NOMO-1 (cell line): ENCODE measurements around the gene ZNF614.
A peak's percentile ranks its signal among the peaks of the same experiment; 100 is the strongest.
"Not testable (repeated sequence)": the region's sequence is repeated elsewhere in the genome, so short reads cannot be mapped to it uniquely, and the experiment has no call there.

ENCODE experiments used
- DNase-seq, 2 experiments: peaks; one replicate each; lab custom pipeline; 2025; ENCODE audit not compliant: unreplicated experiment in 2 of 2; lab: John Stamatoyannopoulos, UW

Gene ZNF614

GRCh38 chr19:52028027-52028779 is at the start of gene ZNF614:
TSS of gene ZNF614 (minus strand) at chr19:52028379. CDS start at chr19:52025745, 2,634 bp downstream.
- peak; percentile 81 to 89 for DNase-seq

DNA sequence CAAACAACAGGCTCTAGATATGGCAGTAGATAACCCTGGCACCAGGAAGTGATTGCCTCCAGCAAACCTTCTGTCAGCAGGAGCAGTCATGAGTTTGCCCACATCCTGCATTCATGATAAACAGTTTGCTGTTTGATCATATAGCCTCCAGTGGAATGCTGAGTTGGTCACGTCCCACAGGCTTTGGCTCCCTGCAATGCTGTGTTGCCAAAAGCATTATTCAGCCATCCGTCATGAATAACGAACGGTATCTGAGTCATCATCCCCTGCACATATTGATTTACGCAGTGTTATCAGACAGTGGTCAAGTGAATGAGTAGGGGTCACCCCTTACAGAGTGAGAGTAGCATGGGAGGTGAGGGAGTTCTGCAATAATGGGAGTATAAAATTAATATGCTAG is 42.3 kb upstream of the ZNF614 start:
- no peak for DNase-seq

GRCh38 chr19:52069653-52070052 is 41.5 kb upstream of the ZNF614 start:
- DNase-seq: no peak

DNA sequence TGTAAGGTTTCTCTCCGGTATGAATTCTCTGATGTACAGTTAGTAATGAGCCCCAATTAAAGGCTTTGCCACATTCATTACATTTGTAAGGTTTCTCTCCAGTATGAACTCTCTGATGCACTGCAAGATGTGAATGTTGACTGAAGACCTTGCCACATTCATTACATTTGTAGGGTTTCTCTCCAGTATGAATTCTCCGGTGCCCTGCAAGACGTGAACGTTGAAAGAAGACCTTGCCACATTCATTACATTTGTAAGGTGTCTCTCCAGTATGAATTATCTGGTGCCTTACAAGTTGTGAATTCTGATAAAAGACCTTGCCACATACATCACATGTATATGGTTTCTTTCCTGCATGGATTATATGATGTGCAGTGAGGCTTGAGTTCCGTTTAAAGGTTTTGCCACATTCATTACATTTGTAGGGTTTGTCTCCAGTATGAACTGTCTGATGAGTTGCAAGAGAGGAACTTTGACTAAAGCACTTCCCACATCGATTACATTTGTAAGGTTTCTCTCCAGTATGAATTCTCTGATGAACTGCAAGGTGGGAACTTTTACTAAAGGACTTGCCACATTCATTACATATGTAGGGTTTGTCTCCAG is 38.2 kb upstream of the ZNF614 start:
- DNase-seq: no peak

DNA sequence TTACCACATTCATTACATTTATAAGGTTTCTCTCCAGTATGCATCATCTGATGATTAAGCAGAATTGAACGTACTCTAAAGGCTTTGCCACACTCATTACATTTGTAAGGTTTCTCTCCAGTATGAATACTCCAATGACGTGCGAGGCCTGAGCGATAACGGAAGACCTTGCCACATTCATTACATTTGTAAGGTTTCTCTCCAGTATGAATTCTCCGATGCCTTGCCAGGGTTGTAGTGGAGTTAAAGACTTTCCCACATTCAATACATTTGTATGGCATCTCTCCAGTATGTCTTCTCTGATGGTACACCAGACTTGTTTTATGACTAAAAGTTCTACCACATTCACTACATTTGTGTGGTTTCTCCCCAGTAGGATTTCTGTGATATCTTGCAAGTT is 37.2 kb upstream of the ZNF614 start:
- DNase-seq: no peak

DNA sequence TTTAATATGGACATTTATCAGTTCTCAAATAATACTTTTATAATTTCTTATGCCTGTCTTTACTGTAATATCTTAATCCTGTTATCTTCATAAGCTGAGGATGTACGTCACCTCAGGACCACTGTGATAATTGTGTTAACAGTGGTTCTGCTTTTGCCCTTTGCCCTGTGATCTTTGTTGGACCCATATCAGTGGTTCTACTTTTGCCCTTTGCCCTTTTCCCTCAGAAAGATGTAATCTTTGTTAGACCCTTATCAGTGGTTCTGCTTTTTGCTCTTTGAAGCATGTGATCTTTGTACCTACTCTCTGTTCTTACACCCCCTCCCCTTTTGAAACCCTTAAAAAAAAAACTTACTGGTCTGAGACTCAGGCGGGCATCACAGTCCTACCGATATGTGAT is 28.3 kb upstream of the ZNF614 start:
- DNase-seq: not testable (repeated sequence)

DNA sequence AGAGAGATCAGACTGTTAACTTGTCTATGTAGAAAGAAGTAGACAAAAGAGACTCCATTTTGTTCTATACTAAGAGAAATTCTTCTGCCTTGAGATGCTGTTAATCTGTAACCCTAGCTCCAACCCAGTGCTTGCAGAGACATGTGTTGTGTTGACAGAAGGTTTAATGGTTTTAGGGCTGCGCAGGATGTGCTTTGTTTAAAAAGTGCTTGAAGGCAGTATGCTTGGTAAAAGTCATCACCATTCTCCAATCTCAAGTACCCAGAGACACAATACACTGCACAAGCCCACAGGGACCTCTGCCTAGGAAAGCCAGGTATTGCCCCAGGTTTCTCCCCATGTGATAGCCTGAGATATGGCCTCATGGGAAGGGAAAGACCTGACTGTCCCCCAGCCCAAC is 23.6 kb upstream of the ZNF614 start:
- DNase-seq: not testable (repeated sequence)

- peak; percentile 91 to 93 for DNase-seq
These were observed 20.6 kb upstream of the ZNF614 start, which contains the start of gene ZNF432 for GRCh38 chr19:52048555-52049501. TSS of gene ZNF432 (minus strand) at chr19:52048838. CDS start at chr19:52046868, 1,970 bp downstream.

DNA sequence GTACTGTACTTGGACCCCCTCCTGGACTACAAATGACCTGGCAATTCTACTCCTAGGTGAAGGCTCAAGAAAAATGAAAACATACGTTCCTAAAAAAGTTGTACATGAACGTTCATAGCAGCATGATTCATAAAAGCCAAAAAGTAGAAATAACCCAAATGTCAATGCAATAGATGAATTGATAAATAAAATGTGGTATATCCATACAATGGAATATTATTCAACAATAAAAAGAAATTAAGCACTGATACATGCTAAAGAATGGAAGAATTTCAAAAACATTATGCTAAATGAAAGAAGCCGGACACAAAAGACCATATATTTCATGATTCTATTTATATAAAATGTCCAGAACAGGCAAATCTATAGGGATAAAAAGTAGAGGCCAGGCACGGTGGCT is 11.0 kb upstream of the ZNF614 start:
- DNase-seq: no peak

GRCh38 chr19:52034051-52034728 is 6.0 kb upstream of the ZNF614 start:
- DNase-seq: no peak

DNA sequence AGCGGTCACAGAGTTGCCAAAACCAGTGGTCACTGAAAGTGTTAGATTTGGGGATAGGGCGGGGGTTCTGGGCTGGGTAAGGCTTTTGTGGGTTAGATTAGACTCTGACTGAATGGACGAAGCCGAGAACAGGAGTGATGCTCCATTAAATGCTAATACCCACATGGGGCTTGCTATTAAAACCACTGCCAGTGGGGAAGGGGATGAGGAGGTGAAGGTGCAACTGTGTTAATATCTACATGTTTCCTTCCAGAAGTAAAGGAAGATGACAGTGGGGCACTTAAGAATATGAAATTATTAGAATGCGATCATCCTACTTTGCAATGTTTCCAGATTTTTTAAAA is 573 bp upstream of the ZNF614 start:
- DNase-seq: no peak

DNA sequence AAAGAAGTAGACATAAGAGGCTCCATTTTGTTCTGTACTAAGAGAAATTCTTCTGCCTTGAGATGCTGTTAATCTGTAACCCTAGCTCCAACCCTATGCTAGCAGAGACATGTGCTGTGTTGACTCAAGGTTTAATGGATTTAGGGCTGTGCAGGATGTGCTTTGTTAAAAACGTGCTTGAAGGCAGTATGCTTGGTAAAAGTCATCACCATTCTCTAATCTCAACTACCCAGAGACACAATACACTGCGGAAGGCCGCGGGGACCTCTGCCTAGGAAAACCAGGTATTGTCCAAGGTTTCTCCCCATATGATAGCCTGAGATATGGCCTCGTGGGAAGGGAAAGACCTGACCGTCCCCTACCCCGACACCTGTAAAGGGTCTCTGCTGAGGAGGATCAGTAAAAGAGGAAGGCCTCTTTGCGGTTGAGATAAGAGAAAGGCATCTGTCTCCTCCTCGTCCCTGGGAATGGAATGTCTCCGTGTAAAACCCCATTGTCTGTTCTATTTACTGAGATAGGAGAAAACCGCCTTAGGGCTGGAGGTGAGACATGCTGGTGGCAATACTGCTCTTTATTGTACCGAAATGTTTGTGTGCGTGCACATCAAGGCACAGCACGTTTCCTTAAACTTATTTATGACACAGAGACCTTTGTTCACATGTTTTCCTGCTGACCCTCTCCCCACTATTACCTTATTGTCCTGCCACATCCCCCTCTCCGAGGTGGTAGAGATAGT is 1.8 kb downstream of the ZNF614 start:
- not testable (repeated sequence) for DNase-seq

DNA sequence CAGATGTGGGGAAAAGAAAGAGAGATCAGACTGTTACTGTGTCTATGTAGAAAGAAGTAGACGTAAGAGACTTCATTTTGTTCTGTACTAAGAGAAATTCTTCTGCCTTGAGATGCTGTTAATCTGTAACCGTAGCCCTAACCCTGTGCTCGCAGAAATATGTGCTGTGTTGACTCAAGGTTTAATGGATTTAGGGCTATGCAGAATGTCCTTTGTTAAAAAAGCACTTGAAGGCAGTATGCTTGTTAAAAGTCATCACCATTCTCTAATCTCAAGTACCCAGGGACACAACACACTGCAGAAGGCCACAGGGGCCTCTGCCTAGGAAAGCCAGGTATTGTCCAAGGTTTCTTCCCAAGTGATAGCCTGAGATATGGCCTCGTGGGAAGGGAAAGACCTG is 3.7 kb downstream of the ZNF614 start:
- DNase-seq: not testable (repeated sequence)

- DNase-seq: no peak
These were observed 6.0 kb downstream of the ZNF614 start for GRCh38 chr19:52022193-52022592.

DNA sequence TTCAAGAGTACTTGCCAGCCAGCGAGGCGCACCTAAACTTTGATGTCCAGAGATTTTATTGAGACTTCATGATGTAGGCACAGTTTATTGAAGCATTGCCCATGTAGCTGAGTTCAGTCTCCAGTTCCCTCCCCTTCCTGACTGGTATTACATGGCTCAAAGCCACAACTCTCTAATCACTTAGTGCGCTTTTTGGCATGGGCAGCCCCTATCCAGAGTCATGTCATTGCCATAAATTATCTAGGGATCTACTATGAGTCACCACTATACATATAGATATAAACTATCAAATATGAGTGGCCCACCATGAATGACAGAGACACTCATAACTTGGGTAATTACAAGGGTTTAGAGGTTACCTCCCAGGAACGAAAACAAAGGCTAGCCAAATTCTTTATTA is 7.7 kb downstream of the ZNF614 start:
- no peak for DNase-seq

DNA sequence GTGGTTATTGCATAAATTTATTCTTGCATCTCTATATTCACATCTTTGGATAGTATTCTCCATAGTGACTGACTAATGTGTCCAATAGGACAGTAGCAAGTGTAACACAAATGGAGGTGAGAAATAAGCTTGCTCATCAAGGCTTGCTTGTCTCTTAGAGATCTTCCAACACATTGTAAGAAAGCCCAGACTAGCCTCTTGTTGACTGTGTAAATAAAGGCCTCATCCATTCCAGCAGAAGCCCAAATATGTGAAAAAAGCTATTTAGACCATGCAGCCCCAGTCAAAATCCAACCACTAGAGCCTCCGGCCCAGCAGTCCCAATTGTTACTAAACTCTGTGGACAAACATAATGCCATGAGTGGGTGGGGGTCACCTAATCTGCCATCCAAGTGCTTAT is 17.5 kb downstream of the ZNF614 start:
- DNase-seq: no peak

DNA sequence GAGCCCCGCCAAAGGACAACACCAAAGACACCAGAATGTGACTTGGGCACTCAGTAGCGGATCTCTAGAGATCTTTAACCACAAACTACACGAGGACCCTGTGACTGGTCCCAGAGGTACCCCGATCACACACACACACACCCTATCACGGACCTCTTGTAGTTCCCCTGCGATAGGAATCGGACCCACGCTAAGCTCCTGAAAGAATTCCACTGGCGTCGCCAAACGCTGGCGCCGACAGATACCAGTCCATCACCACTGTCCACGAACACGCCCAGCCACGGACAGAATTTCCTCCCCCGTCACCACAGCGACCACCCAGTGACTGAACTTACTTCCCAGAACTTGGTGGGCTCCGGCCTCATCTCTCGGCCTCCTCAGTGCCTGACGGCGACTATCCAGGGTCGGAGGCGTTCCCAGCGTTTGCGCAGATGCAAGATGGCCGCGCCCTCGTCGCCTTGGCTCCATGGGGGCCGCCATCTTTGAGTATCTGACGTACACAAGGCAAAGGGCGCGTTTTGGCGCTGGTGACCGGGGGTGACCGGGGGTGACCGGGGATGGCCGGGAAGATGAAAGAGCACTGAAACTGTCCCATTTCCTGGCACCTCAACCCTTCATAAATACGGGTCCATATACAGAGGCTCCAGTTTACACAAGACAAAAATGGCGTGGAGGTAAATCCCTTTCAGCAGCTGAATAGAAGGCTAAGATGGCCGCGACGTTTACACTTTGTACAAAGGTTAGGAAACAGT is 20.2 kb downstream of the ZNF614 start, which contains the start of gene ZNF615:
Gene ZNF615, minus strand, starts transcription at position 406 of the 752 bp plus-strand sequence. CDS start 4,500 bp downstream, outside the sequence.
- peak; percentile 78 to 85 for DNase-seq

DNA sequence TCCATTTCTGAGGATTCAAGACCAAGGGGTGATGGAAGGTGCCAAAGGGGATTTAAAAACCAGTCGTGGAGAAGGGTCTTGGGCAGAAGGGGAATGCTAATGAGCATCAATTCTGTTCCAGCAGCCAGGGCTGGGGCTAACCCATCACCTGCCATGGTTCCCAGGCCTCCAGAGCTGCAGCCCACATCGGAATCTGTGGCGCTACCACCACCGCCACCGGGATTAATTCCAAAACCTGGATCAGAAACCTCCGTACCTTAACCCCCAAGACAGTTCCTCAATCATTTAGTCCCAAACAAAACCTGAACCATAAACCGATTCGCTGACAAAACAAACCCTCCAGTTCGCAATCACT is 20.8 kb downstream of the ZNF614 start:
- no peak for DNase-seq

GRCh38 chr19:51994048-51994644 is 34.0 kb downstream of the ZNF614 start:
- DNase-seq: no peak
